H9 (cell line): ENCODE data around the gene PUM1. TPM values are rescaled to one million over a fixed set of nuclear protein-coding genes. Genes with fewer than 3 reads are reported as not detected.

Experiments used
- DNase-seq: peaks from one replicate; pipeline ENCODE4 v3.0.0-alpha.2; 2017
- H2AFZ ChIP-seq: one replicate; pipeline ENCODE4 v1.6.1; 2013; ENCODE audit warnings: mild to moderate bottlenecking, low read length, control low read depth, moderate library complexity
- H2AK5ac ChIP-seq: 2 replicates; pipeline ENCODE4 v1.6.1; 2013; ENCODE audit warnings: low read length, control low read depth, mixed read lengths; ENCODE audit not compliant: insufficient read length
- H2BK120ac ChIP-seq: one replicate; pipeline ENCODE4 v1.6.1; 2013; ENCODE audit warnings: low read depth, mild to moderate bottlenecking, low read length, control low read depth, inconsistent platforms; ENCODE audit not compliant: poor library complexity, severe bottlenecking
- H2BK12ac ChIP-seq: 2 replicates; pipeline ENCODE4 v1.6.1; 2013; ENCODE audit warnings: low read length, control low read depth, mixed read lengths, low read depth; ENCODE audit not compliant: insufficient read length
- H2BK15ac ChIP-seq: 2 replicates; pipeline ENCODE4 v1.6.1; 2013; ENCODE audit warnings: low read depth, low read length, control low read depth
- H2BK20ac ChIP-seq: one replicate; pipeline ENCODE4 v1.6.1; 2013; ENCODE audit warnings: low read depth, mild to moderate bottlenecking, low read length, control low read depth, inconsistent platforms; ENCODE audit not compliant: poor library complexity, severe bottlenecking
- H2BK5ac ChIP-seq: 2 replicates; pipeline ENCODE4 v1.6.1; 2013; ENCODE audit warnings: low read length, control low read depth, mixed read lengths; ENCODE audit not compliant: insufficient read length
- H3K14ac ChIP-seq: 2 replicates; pipeline ENCODE4 v1.6.1; 2013; ENCODE audit warnings: low read length, control low read depth; ENCODE audit not compliant: insufficient read depth
- H3K18ac ChIP-seq: 2 replicates; pipeline ENCODE4 v1.6.1; 2013; ENCODE audit warnings: low read depth, mild to moderate bottlenecking, mixed read lengths, low read length, control low read depth; ENCODE audit not compliant: insufficient read length
- H3K23ac ChIP-seq: 2 replicates; pipeline ENCODE4 v1.6.1; 2013; ENCODE audit warnings: low read length, control low read depth, mixed read lengths, low read depth; ENCODE audit not compliant: insufficient read length
- H3K23me2 ChIP-seq: 2 replicates; pipeline ENCODE4 v1.6.1; 2013; ENCODE audit warnings: low read depth, mild to moderate bottlenecking, mixed read lengths, low read length, control low read depth; ENCODE audit not compliant: insufficient read length, poor library complexity, severe bottlenecking
- H3K27ac ChIP-seq: 2 replicates; pipeline ENCODE4 v1.5.1; 2013; ENCODE audit warnings: low read length, control low read depth, mixed read lengths, low read depth; ENCODE audit not compliant: insufficient read length
- H3K27me3 ChIP-seq: 2 replicates; pipeline ENCODE4 v1.6.1; 2013; ENCODE audit warnings: low read length, control low read depth, inconsistent platforms; ENCODE audit not compliant: insufficient read depth
- H3K4ac ChIP-seq: 2 replicates; pipeline ENCODE4 v1.6.1; 2013; ENCODE audit warnings: low read depth, mild to moderate bottlenecking, control low read depth, inconsistent platforms, low read length, moderate library complexity
- H3K4me1 ChIP-seq: 2 replicates; pipeline ENCODE4 v1.6.1; 2013; ENCODE audit warnings: low read length, control low read depth, inconsistent platforms; ENCODE audit not compliant: insufficient read depth
- H3K4me2 ChIP-seq: 2 replicates; pipeline ENCODE4 v1.6.1; 2013; ENCODE audit warnings: low read length, control low read depth, mixed read lengths; ENCODE audit not compliant: insufficient read length, insufficient read depth
- H3K56ac ChIP-seq: 2 replicates; pipeline ENCODE4 v1.6.1; 2013; ENCODE audit warnings: low read depth, mild to moderate bottlenecking, mixed read lengths, low read length, control low read depth; ENCODE audit not compliant: insufficient read length
- H3K79me1 ChIP-seq: 2 replicates; pipeline ENCODE4 v1.6.1; 2013; ENCODE audit warnings: low read depth, mild to moderate bottlenecking, moderate library complexity, low read length, control low read depth, inconsistent platforms; ENCODE audit not compliant: insufficient read depth, poor library complexity, severe bottlenecking
- H3K79me2 ChIP-seq: 2 replicates; pipeline ENCODE4 v1.6.1; 2013; ENCODE audit warnings: low read length, control low read depth, inconsistent platforms; ENCODE audit not compliant: insufficient read depth
- H3K9ac ChIP-seq: 2 replicates; pipeline ENCODE4 v1.6.1; 2013; ENCODE audit warnings: low read length, control low read depth, mixed read lengths; ENCODE audit not compliant: insufficient read length; ENCODE audit errors: extremely low read depth
- H3K9me3 ChIP-seq: one replicate; pipeline ENCODE4 v1.6.1; 2013; ENCODE audit warnings: low read depth, low read length, inconsistent platforms; ENCODE audit not compliant: control insufficient read depth
- H3T11ph ChIP-seq: one replicate; pipeline ENCODE4 v1.6.1; 2013; ENCODE audit warnings: mild to moderate bottlenecking, low read length, control low read depth, inconsistent platforms
- H4K20me1 ChIP-seq: one replicate; pipeline ENCODE4 v1.6.1; 2013; ENCODE audit not compliant: control insufficient read depth, insufficient read length, insufficient read depth
- H4K5ac ChIP-seq: 2 replicates; pipeline ENCODE4 v1.6.1; 2013; ENCODE audit warnings: low read depth, mild to moderate bottlenecking, mixed read lengths, low read length, control low read depth; ENCODE audit not compliant: insufficient read length
- H4K8ac ChIP-seq: replicated peaks from 2 replicates; pipeline ENCODE4 v1.6.1; 2013; ENCODE audit warnings: low read length, control low read depth, mixed read lengths, low read depth; ENCODE audit not compliant: insufficient read length
- H4K91ac ChIP-seq: 2 replicates; pipeline ENCODE4 v1.6.1; 2013; ENCODE audit warnings: low read depth, mild to moderate bottlenecking, moderate library complexity, mixed read lengths, low read length, control low read depth; ENCODE audit not compliant: insufficient read length
- H3K27ac Mint-ChIP-seq, 3 experiments: 2 replicates in 2 of 3; 3 replicates in 1 of 3; pipeline ENCODE4 v1.8.0; 2020 to 2021; ENCODE audit warnings: mixed read lengths in 3 of 3, mild to moderate bottlenecking in 1 of 3, moderate library complexity in 1 of 3
- H3K27me3 Mint-ChIP-seq: 2 replicates; pipeline ENCODE4 v1.8.0; 2021; ENCODE audit warnings: low read depth, mild to moderate bottlenecking, moderate library complexity, mixed read lengths
- H3K36me3 Mint-ChIP-seq, 3 experiments: 2 replicates in 2 of 3; 3 replicates in 1 of 3; pipeline ENCODE4 v1.8.0; 2020 to 2021; ENCODE audit warnings: low read depth in 3 of 3, mixed read lengths in 3 of 3; ENCODE audit not compliant: insufficient read depth in 1 of 3
- H3K4me1 Mint-ChIP-seq, 2 experiments: 2 replicates each; pipeline ENCODE4 v1.8.0; 2020; ENCODE audit warnings: mixed read lengths in 2 of 2
- H3K4me3 Mint-ChIP-seq, 2 experiments: 2 replicates in 1 of 2; 3 replicates in 1 of 2; pipeline ENCODE4 v1.8.0; 2020 to 2021; ENCODE audit warnings: mild to moderate bottlenecking in 2 of 2, mixed read lengths in 2 of 2, moderate library complexity in 1 of 2
- H3K9me3 Mint-ChIP-seq, 2 experiments: 2 replicates in 1 of 2; 3 replicates in 1 of 2; pipeline ENCODE4 v1.8.0; 2020; ENCODE audit warnings: mild to moderate bottlenecking in 2 of 2, mixed read lengths in 2 of 2, moderate library complexity in 1 of 2
- CTCF ChIP-seq: fragments of 200-600 bp; sonication (generic); conservative IDR thresholded peaks from 3 replicates; pipeline ENCODE4 v1.8.0; 2021; ENCODE audit warnings: antibody characterized with exemption, mild to moderate bottlenecking
- WGBS: extraction: QIAGEN DNeasy Blood & Tissue Kit; methylation state at CpG from one replicate; pipeline ENCODE4 v1.1.7; 2013; ENCODE audit warnings: missing lambda C conversion rate, low lambda C conversion rate, mixed read lengths; ENCODE audit not compliant: insufficient read length; ENCODE audit errors: extremely low coverage; 5-methylcytosine and 5-hydroxymethylcytosine counted together
- total RNA-seq: library from RNA; stranded (reverse); gene quantifications from 2 replicates; pipeline ENCODE4 v1.2.1, GENCODE V29; 2021

PUM1 gene
- total RNA-seq, 1 experiment from 2014 or later, result 164 TPM

- WGBS, result no CpG with 5 or more reads among the region's 8 CpGs
- Mint-ChIP-seq H3K27me3 (no peaks in the 10 kb centered on the region), H3K4me1 (peaks cover 4 to 8% of the 10 kb centered on the region in 2 experiments; a peak in 3 of 4 replicates), H3K4me3 (no peak overlapping the region), H3K36me3 (peaks cover 63 to 93% (median 92%) of the 10 kb centered on the region in 3 experiments), H3K27ac (0 out of 7 replicates have a peak overlapping the region, but pooled peaks of 1 of the 3 experiments have one; percentile 43), H3K9me3 (no peaks in the 10 kb centered on the region)
- Histone ChIP-seq H3K23ac (no peak overlapping the region), H2BK15ac (no peak overlapping the region), H3K23me2 (no peaks in the 10 kb centered on the region), H3K14ac (no peak overlapping the region), H2BK5ac (no peak overlapping the region), H4K91ac (no peak overlapping the region), H3K56ac (no peak overlapping the region), H3K27ac (no peak overlapping the region), H2BK12ac (no peak overlapping the region), H3K79me2 (peaks cover 1% of the 10 kb centered on the region; the same call in 1 of the 2 replicates), H3K4ac (no peak overlapping the region), H3K79me1 (peaks cover 6% of the 10 kb centered on the region), H4K5ac (no peak overlapping the region), H3K4me1 (no peaks in the 10 kb centered on the region), H3K18ac (no peak overlapping the region), H2AK5ac (no peak overlapping the region), H3K9ac (no peak overlapping the region), H3K27me3 (no peaks in the 10 kb centered on the region), H2BK20ac (no peak overlapping the region), H4K20me1 (no peaks in the 10 kb centered on the region), H2AFZ (no peak overlapping the region), H2BK120ac (no peak overlapping the region), H3T11ph (no peak overlapping the region), H3K9me3 (no peaks in the 10 kb centered on the region), H3K4me2 (no peak overlapping the region), H4K8ac (no peak overlapping the region)
- DNase-seq, result no peak
- TF ChIP-seq CTCF, result no peak
Observed at GRCh38 chr1:30965924-30966599, 99.5 kb downstream of the PUM1 start.
